NT2/D1 (cell line): ENCODE results near the gene MIPOL1.

Source experiments
- SUZ12 ChIP-seq: IDR thresholded peaks from 2 replicates; pipeline ENCODE4 v1.6.1; 2011; ENCODE audit not compliant: insufficient read length, insufficient read depth; ENCODE audit errors: extremely low read depth
- ZNF274 ChIP-seq: IDR thresholded peaks from 2 replicates; pipeline ENCODE4 v1.6.1; 2011; ENCODE audit warnings: mild to moderate bottlenecking, low read depth, low read length

GRCh38 chr14:37186865-37187264 is 10.9 kb upstream of the MIPOL1 start:
- TF ChIP-seq ZNF274 (no peak), SUZ12 (no peak)
